K562 (cell line): ENCODE results near the gene USHBP1. TPM values are rescaled to one million over a fixed set of nuclear protein-coding genes. Genes with fewer than 3 reads are reported as not detected.

Source experiments
- CCNT2 ChIP-seq: IDR thresholded peaks from 2 replicates; pipeline ENCODE4 v1.6.1; 2011; ENCODE audit warnings: borderline replicate concordance, low read depth, mild to moderate bottlenecking, moderate library complexity, mixed read lengths, low read length; ENCODE audit not compliant: insufficient read length; ENCODE audit errors: extremely low read depth
- FIP1L1 ChIP-seq: fragments of 200-400 bp; formaldehyde crosslinking; IDR thresholded peaks from 2 replicates; pipeline ENCODE4 v1.6.1; 2018; ENCODE audit warnings: mild to moderate bottlenecking, low read depth, low read length; ENCODE audit not compliant: poor library complexity, severe bottlenecking
- MNT ChIP-seq, 2 experiments: fragments of 450-650 bp; conservative IDR thresholded peaks; 2 replicates each; pipeline ENCODE4 v1.6.1; 2017; ENCODE audit warnings: mild to moderate bottlenecking in 2 of 2, moderate library complexity in 2 of 2
- NR2C1 ChIP-seq, 2 experiments: fragments of 450-650 bp; IDR thresholded peaks; 2 replicates each; pipeline ENCODE4 v1.6.1; 2017; ENCODE audit warnings: mild to moderate bottlenecking in 2 of 2, antibody characterized with exemption in 1 of 2, inconsistent platforms in 1 of 2, missing compliant biosample characterization in 1 of 2, missing genetic modification characterization in 1 of 2
- PHB2 ChIP-seq: fragments of 450-650 bp; IDR thresholded peaks from 2 replicates; pipeline ENCODE4 v1.6.1; 2017; ENCODE audit warnings: low read depth
- USF2 ChIP-seq: sonication (generic); formaldehyde crosslinking; IDR thresholded peaks from 2 replicates; pipeline ENCODE4 v1.5.0; 2020; ENCODE audit warnings: missing genetic modification reagents
- ZBTB17 ChIP-seq: fragments of 450-650 bp; formaldehyde crosslinking; IDR thresholded peaks from 2 replicates; pipeline ENCODE4 v1.4.0; 2020; ENCODE audit warnings: mild to moderate bottlenecking
- ZBTB2 ChIP-seq: fragments of 450-650 bp; IDR thresholded peaks from 2 replicates; pipeline ENCODE4 v1.6.1; 2016; ENCODE audit warnings: antibody characterized with exemption
- polyA plus RNA-seq, 8 experiments: library from polyadenylated mRNA; depleted of rRNA in 4 of 8; stranded (reverse) in 5 of 8; unstranded in 3 of 8; fragments of >200 nt; fragmentation: Nextera tagmentation in 2 of 8; fragmentation: Illumina TruSeq in 1 of 8; extraction: Ambion mirVana in 2 of 8; extraction: Trizol in 1 of 8; gene quantifications; 2 replicates each; pipeline versions ENCODE4 v1.2.1 to v1.2.3, GENCODE V29; 2011 to 2014; ENCODE audit warnings: inconsistent platforms in 1 of 8, missing spikeins in 1 of 8
- total RNA-seq, 7 experiments: library from RNA; depleted of rRNA in 6 of 7; stranded (reverse); fragments of >200 nt in 6 of 7; fragmentation: Illumina TruSeq in 2 of 7; extraction: Trizol in 2 of 7; gene quantifications; 2 replicates each; pipeline versions ENCODE4 v1.2.1 to v1.2.3, GENCODE V29; 2011 to 2021; ENCODE audit warnings: low replicate concordance in 1 of 7
- TF ChIP-seq, protein P1 (sequence below), 2 experiments: fragments of 150-350 bp in 1 of 2; IDR thresholded peaks; 2 replicates each; pipeline ENCODE4 v1.6.1; 2012 to 2016; ENCODE audit warnings: low read depth in 2 of 2, low read length in 2 of 2, mild to moderate bottlenecking in 1 of 2, moderate library complexity in 1 of 2
- TF ChIP-seq, protein P2 (sequence below): conservative IDR thresholded peaks from 2 replicates; pipeline ENCODE4 v1.6.1; 2011; ENCODE audit warnings: low read depth, mild to moderate bottlenecking, low read length; ENCODE audit not compliant: control insufficient read depth
- TF ChIP-seq, protein P3 (sequence below): fragments of 250-450 bp; sonication (Bioruptor Pico); IDR thresholded peaks from 2 replicates; pipeline ENCODE4 v1.4.0; 2020; ENCODE audit warnings: mild to moderate bottlenecking

USHBP1 gene
- total and polyA plus RNA-seq, 9 of the 15 experiments (the other 6 are each of a cell fraction or from before 2014, with no cell fraction given) = 0.03 to 0.10 (median 0.05) TPM; not detected in 5

DNA sequence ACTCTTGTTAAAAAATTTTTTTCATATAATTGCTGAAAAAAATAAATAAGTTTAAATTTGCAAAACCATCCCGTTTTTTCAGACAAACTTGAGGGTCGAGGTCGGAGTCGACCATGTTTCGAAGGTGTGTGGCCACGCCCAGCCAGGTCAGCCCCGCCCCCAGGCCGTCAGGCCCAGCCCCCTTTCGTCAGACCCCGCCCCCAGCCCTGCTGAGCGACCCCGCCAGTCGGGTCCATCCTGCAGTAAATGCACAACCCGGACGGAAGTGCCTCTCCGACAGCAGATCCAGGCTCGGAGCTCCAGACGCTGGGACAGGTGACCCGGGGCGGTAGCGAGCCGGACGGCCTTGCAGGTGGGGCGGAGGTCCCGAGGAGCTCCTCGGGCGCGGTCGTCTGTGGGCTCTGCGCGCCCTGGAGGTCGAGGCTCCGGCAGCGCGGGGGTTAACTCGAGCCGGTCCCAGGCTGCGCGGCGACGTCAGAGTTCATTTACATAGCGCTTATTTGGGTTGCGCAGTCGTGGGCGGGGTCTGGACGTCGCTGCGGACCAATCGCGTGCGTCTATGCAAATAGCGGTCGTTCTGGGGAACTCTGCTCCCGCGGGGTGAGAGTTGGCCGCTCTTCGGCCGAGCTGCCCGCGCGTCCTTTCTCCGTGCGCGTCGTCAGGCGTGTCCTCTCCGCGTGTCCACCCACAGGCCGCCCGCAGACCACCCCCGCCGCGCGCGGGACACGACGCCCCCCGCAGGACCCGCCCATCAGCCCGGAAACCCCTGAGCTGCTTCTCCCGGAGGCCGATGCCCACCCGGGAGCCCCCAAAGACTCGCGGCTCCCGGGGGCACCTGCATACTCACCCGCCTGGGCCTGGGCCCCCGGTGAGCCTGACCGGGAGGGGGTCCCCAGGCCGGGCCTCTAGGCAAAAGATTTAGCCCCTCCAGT lies 38.3 kb downstream of the USHBP1 start, which contains the start of gene OCEL1 (continued):
- TF ChIP-seq, protein P1, sequence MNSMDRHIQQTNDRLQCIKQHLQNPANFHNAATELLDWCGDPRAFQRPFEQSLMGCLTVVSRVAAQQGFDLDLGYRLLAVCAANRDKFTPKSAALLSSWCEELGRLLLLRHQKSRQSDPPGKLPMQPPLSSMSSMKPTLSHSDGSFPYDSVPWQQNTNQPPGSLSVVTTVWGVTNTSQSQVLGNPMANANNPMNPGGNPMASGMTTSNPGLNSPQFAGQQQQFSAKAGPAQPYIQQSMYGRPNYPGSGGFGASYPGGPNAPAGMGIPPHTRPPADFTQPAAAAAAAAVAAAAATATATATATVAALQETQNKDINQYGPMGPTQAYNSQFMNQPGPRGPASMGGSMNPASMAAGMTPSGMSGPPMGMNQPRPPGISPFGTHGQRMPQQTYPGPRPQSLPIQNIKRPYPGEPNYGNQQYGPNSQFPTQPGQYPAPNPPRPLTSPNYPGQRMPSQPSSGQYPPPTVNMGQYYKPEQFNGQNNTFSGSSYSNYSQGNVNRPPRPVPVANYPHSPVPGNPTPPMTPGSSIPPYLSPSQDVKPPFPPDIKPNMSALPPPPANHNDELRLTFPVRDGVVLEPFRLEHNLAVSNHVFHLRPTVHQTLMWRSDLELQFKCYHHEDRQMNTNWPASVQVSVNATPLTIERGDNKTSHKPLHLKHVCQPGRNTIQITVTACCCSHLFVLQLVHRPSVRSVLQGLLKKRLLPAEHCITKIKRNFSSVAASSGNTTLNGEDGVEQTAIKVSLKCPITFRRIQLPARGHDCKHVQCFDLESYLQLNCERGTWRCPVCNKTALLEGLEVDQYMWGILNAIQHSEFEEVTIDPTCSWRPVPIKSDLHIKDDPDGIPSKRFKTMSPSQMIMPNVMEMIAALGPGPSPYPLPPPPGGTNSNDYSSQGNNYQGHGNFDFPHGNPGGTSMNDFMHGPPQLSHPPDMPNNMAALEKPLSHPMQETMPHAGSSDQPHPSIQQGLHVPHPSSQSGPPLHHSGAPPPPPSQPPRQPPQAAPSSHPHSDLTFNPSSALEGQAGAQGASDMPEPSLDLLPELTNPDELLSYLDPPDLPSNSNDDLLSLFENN (IDR thresholded peaks at IDR 0.05; ENCODE audit: low read depth in 2 of 2, low read length in 2 of 2) = 0 out of 4 replicates have a peak, but pooled peaks of 1 of the 2 experiments have one; percentile 39
- TF ChIP-seq USF2 (peak; percentile 26; the same call in 1 of the 2 replicates), PHB2 (no peak), NR2C1 (IDR thresholded peaks at IDR 0.05) (peak; percentile 62; the same call in 1 of the 2 replicates), NR2C1 (tag; IDR thresholded peaks at IDR 0.05) (0 out of 2 replicates have a peak, but pooled peaks have one; percentile 29), CCNT2 (peak; percentile 87), ZBTB2 (peak; percentile 90), MNT (conservative IDR thresholded peaks at IDR 0.05) (peak in 1 of 2 experiments; percentile 71), ZBTB17 (CRISPR knock-in tag) (peak; percentile 73; the same call in 1 of the 2 replicates), FIP1L1 (peak; percentile 61)
- TF ChIP-seq, protein P2, sequence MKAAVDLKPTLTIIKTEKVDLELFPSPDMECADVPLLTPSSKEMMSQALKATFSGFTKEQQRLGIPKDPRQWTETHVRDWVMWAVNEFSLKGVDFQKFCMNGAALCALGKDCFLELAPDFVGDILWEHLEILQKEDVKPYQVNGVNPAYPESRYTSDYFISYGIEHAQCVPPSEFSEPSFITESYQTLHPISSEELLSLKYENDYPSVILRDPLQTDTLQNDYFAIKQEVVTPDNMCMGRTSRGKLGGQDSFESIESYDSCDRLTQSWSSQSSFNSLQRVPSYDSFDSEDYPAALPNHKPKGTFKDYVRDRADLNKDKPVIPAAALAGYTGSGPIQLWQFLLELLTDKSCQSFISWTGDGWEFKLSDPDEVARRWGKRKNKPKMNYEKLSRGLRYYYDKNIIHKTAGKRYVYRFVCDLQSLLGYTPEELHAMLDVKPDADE = 0 out of 2 replicates have a peak, but pooled peaks have one; percentile 6
- TF ChIP-seq, protein P3, sequence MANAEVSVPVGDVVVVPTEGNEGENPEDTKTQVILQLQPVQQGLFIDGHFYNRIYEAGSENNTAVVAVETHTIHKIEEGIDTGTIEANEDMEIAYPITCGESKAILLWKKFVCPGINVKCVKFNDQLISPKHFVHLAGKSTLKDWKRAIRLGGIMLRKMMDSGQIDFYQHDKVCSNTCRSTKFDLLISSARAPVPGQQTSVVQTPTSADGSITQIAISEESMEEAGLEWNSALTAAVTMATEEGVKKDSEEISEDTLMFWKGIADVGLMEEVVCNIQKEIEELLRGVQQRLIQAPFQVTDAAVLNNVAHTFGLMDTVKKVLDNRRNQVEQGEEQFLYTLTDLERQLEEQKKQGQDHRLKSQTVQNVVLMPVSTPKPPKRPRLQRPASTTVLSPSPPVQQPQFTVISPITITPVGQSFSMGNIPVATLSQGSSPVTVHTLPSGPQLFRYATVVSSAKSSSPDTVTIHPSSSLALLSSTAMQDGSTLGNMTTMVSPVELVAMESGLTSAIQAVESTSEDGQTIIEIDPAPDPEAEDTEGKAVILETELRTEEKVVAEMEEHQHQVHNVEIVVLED = peak; percentile 69
